H1 (cell line): Measurements from ENCODE around the gene DRC7. TPM values are rescaled to one million over a fixed set of nuclear protein-coding genes. Genes with fewer than 3 reads are reported as not detected.
"Not testable (repeated sequence)": the region's sequence is repeated elsewhere in the genome, so short reads cannot be mapped to it uniquely, and the experiment has no call there.

Experiments used
- CTCF ChIA-PET: fragments of 300-600 bp; sonication (Branson Sonifier 250); formaldehyde crosslinking; loops from one replicate; lab custom pipeline; 2021; ENCODE audit not compliant: partially characterized antibody; lab: Charles Lee
- POLR2A ChIA-PET: fragments of 300-600 bp; sonication (Branson Sonifier 250); formaldehyde crosslinking; loops from one replicate; lab custom pipeline; 2021; ENCODE audit warnings: inconsistent platforms; ENCODE audit not compliant: partially characterized antibody; lab: Charles Lee
- DNase-seq, 2 experiments: peaks; one replicate each; pipeline versions ENCODE4 v3.0.0 to v3.0.0-alpha.2; 2010 to 2022; ENCODE audit warnings: low spot score in 2 of 2, low read depth in 1 of 2, mixed read lengths in 1 of 2
- FAIRE-seq: peaks from 2 replicates; lab custom pipeline; 2011; peaks lifted over from hg19 to GRCh38; lab: Jason Lieb, UNC
- H2AFZ ChIP-seq: 2 replicates; pipeline ENCODE4 v1.8.1; 2012; ENCODE audit warnings: low read length, inconsistent platforms
- H2AK5ac ChIP-seq: 2 replicates; pipeline ENCODE4 v1.6.1; 2013; ENCODE audit warnings: low read depth, low read length
- H2BK120ac ChIP-seq: replicated peaks from 2 replicates; pipeline ENCODE3; 2013; ENCODE audit warnings: low read depth, low read length, inconsistent platforms
- H2BK12ac ChIP-seq: 2 replicates; pipeline ENCODE4 v1.6.1; 2013; ENCODE audit warnings: low read depth, low read length
- H2BK15ac ChIP-seq: 2 replicates; pipeline ENCODE4 v1.6.1; 2013; ENCODE audit warnings: low read length
- H2BK20ac ChIP-seq: 2 replicates; pipeline ENCODE4 v1.6.1; 2013; ENCODE audit warnings: low read length
- H2BK5ac ChIP-seq: 2 replicates; pipeline ENCODE4 v1.6.1; 2013; ENCODE audit warnings: low read depth, low read length
- H3K14ac ChIP-seq: 2 replicates; pipeline ENCODE4 v1.6.1; 2013; ENCODE audit warnings: inconsistent platforms; ENCODE audit not compliant: insufficient read length
- H3K18ac ChIP-seq: 2 replicates; pipeline ENCODE4 v1.6.1; 2013; ENCODE audit warnings: low read length; ENCODE audit errors: extremely low read depth
- H3K23ac ChIP-seq: 2 replicates; pipeline ENCODE4 v1.6.1; 2013; ENCODE audit warnings: inconsistent platforms; ENCODE audit not compliant: insufficient read length
- H3K23me2 ChIP-seq: 2 replicates; pipeline ENCODE4 v1.6.1; 2013; ENCODE audit warnings: low read depth, low read length
- H3K27ac ChIP-seq: 2 replicates; pipeline ENCODE4 v1.6.1; 2011; ENCODE audit warnings: low read depth, low read length, inconsistent platforms
- H3K27me3 ChIP-seq, 4 experiments: replicated peaks in 1 of 4; 1 replicate in 1 of 4; 2 replicates in 3 of 4; pipeline versions ENCODE4 v1.6.1 to v1.8.1; 2011 to 2013; ENCODE audit warnings: low read length in 3 of 4, mild to moderate bottlenecking in 3 of 4, inconsistent platforms in 2 of 4, mixed read lengths in 2 of 4, moderate library complexity in 1 of 4; ENCODE audit not compliant: control insufficient read depth in 3 of 4, insufficient read depth in 3 of 4; ENCODE audit errors: extremely low read depth in 1 of 4
- H3K36me3 ChIP-seq, 4 experiments: 2 replicates each; pipeline versions ENCODE4 v1.6.1 to v1.8.1; 2011 to 2013; ENCODE audit warnings: mild to moderate bottlenecking in 4 of 4, low read length in 3 of 4, moderate library complexity in 2 of 4, control low read depth in 1 of 4, inconsistent platforms in 1 of 4; ENCODE audit not compliant: insufficient read depth in 4 of 4, control insufficient read depth in 2 of 4
- H3K4ac ChIP-seq: replicated peaks from 2 replicates; pipeline ENCODE3; 2013; ENCODE audit warnings: low read length, low read depth, mixed read lengths, inconsistent platforms; ENCODE audit not compliant: insufficient read length
- H3K4me1 ChIP-seq, 4 experiments: replicated peaks in 1 of 4; 1 replicate in 1 of 4; 2 replicates in 3 of 4; pipeline versions ENCODE4 v1.6.1 to v1.8.1; 2011 to 2013; ENCODE audit warnings: low read length in 3 of 4, inconsistent platforms in 2 of 4, mixed read lengths in 1 of 4; ENCODE audit not compliant: insufficient read depth in 4 of 4, control insufficient read depth in 3 of 4
- H3K4me2 ChIP-seq, 2 experiments: 2 replicates each; pipeline versions ENCODE4 v1.6.1 to v1.8.1; 2011 to 2013; ENCODE audit warnings: low read depth in 2 of 2, low read length in 2 of 2, control low read depth in 1 of 2, inconsistent platforms in 1 of 2, mild to moderate bottlenecking in 1 of 2; ENCODE audit not compliant: insufficient read depth in 1 of 2
- H3K4me3 ChIP-seq, 4 experiments: fragments of 200-600, 300-600 bp in 1 of 4; sonication (generic), shearing (Covaris generic), sonication (Bioruptor Twin) in 1 of 4; 2 replicates each; pipeline versions ENCODE4 v1.5.1 to v1.8.1; 2011 to 2016; ENCODE audit warnings: low read length in 4 of 4, low read depth in 3 of 4, control low read depth in 2 of 4, inconsistent platforms in 2 of 4, mild to moderate bottlenecking in 2 of 4, mixed read lengths in 1 of 4, moderate library complexity in 1 of 4; ENCODE audit not compliant: insufficient read depth in 2 of 4; ENCODE audit errors: extremely low read depth in 1 of 4
- H3K56ac ChIP-seq: replicated peaks from 2 replicates; pipeline ENCODE3; 2013; ENCODE audit warnings: low read depth, mild to moderate bottlenecking, mixed read lengths, low read length, inconsistent platforms; ENCODE audit not compliant: insufficient read length
- H3K79me1 ChIP-seq: 2 replicates; pipeline ENCODE4 v1.6.1; 2013; ENCODE audit warnings: low read depth, low read length, control low read depth
- H3K79me2 ChIP-seq, 2 experiments: 2 replicates each; pipeline versions ENCODE4 v1.6.1 to v1.8.1; 2012 to 2013; ENCODE audit warnings: low read length in 2 of 2, mild to moderate bottlenecking in 2 of 2, inconsistent platforms in 1 of 2; ENCODE audit not compliant: insufficient read depth in 2 of 2, control insufficient read depth in 1 of 2
- H3K9ac ChIP-seq, 4 experiments: replicated peaks in 1 of 4; 1 replicate in 1 of 4; 2 replicates in 3 of 4; pipeline versions ENCODE4 v1.6.1 to v1.8.1; 2011 to 2013; ENCODE audit warnings: low read depth in 3 of 4, low read length in 3 of 4, control low read depth in 2 of 4, mild to moderate bottlenecking in 2 of 4, moderate library complexity in 2 of 4, inconsistent platforms in 1 of 4; ENCODE audit errors: extremely low read depth in 1 of 4
- H3K9me3 ChIP-seq, 2 experiments: 2 replicates each; pipeline versions ENCODE4 v1.6.1 to v1.8.1; 2012 to 2013; ENCODE audit warnings: mild to moderate bottlenecking in 2 of 2, moderate library complexity in 2 of 2, control low read depth in 1 of 2, inconsistent platforms in 1 of 2, low read depth in 1 of 2, low read length in 1 of 2, mixed read lengths in 1 of 2; ENCODE audit not compliant: insufficient read depth in 2 of 2
- H4K20me1 ChIP-seq, 2 experiments: replicated peaks in 1 of 2; 2 replicates each; pipeline versions ENCODE3 to v1.8.1; 2011 to 2013; ENCODE audit warnings: inconsistent platforms in 2 of 2, low read length in 2 of 2, mild to moderate bottlenecking in 1 of 2; ENCODE audit not compliant: insufficient read depth in 2 of 2, control insufficient read depth in 1 of 2
- H4K5ac ChIP-seq: 2 replicates; pipeline ENCODE4 v1.6.1; 2013; ENCODE audit warnings: low read length, low read depth, mixed read lengths, inconsistent platforms; ENCODE audit not compliant: insufficient read length
- H4K8ac ChIP-seq: 2 replicates; pipeline ENCODE4 v1.8.0; 2013; ENCODE audit warnings: mild to moderate bottlenecking, moderate library complexity, low read length, inconsistent platforms; ENCODE audit not compliant: insufficient read depth; ENCODE audit errors: extremely low read depth
- H4K91ac ChIP-seq: replicated peaks from 2 replicates; pipeline ENCODE3; 2013; ENCODE audit warnings: low read length, mixed read lengths, inconsistent platforms; ENCODE audit not compliant: insufficient read length
- HDAC2 ChIP-seq, 2 experiments: fragments of 300-600 bp in 1 of 2; sonication (generic) in 1 of 2; IDR thresholded peaks; 2 replicates each; pipeline ENCODE4 v1.6.1; 2011 to 2012; ENCODE audit warnings: low read depth in 2 of 2, low read length in 2 of 2, mild to moderate bottlenecking in 2 of 2, moderate library complexity in 2 of 2, borderline replicate concordance in 1 of 2, inconsistent platforms in 1 of 2
- SP1 ChIP-seq: IDR thresholded peaks from 2 replicates; pipeline ENCODE4 v1.6.1; 2011; ENCODE audit warnings: low read depth, low read length
- SRF ChIP-seq: IDR thresholded peaks from 2 replicates; pipeline ENCODE4 v1.6.1; 2011; ENCODE audit warnings: mild to moderate bottlenecking, low read depth, low read length, moderate library complexity
- TBP ChIP-seq: IDR thresholded peaks from 2 replicates; pipeline ENCODE4 v1.6.1; 2011; ENCODE audit warnings: low read depth, low read length, improper control_type of control experiment
- WGBS, 2 experiments: shearing (Covaris generic) in 1 of 2; methylation state at CpG; one replicate each; pipeline versions ENCODE4 v1.1.6 to v1.1.7; 2013 to 2015; ENCODE audit warnings: low lambda C conversion rate in 2 of 2, mixed read lengths in 2 of 2, inconsistent platforms in 1 of 2, low coverage in 1 of 2, missing lambda C conversion rate in 1 of 2; ENCODE audit not compliant: insufficient replicate concordance in 2 of 2, insufficient coverage in 1 of 2, insufficient read length in 1 of 2; ENCODE audit errors: extremely low coverage in 1 of 2, missing lambda C conversion rate in 1 of 2; 5-methylcytosine and 5-hydroxymethylcytosine counted together
- polyA plus RNA-seq, 7 experiments: library from polyadenylated mRNA; depleted of rRNA in 3 of 7; stranded (reverse) in 5 of 7; unstranded in 2 of 7; fragments of >200 nt in 5 of 7; fragments of 200-250 nt in 2 of 7; gene quantifications; 1 replicate in 5 of 7; 2 replicates in 1 of 7; 4 replicates in 1 of 7; pipeline versions ENCODE4 v1.2.1 to v1.2.3, GENCODE V29; 2011 to 2013; ENCODE audit warnings: missing spikeins in 2 of 7, mixed read lengths in 2 of 7
- total RNA-seq: library from RNA; stranded (reverse); fragmentation: NEBNext Ultra II Directional; extraction: Animal tissue kit (Norgen Biotek cat#: 25700); gene quantifications from 2 replicates; pipeline ENCODE4 v1.2.1, GENCODE V29; 2021

Gene DRC7
- total and polyA plus RNA-seq, 2 of the 8 experiments (the other 6 are each of a cell fraction or from before 2014, with no cell fraction given), result 0.14 TPM; not detected in 1

DNA sequence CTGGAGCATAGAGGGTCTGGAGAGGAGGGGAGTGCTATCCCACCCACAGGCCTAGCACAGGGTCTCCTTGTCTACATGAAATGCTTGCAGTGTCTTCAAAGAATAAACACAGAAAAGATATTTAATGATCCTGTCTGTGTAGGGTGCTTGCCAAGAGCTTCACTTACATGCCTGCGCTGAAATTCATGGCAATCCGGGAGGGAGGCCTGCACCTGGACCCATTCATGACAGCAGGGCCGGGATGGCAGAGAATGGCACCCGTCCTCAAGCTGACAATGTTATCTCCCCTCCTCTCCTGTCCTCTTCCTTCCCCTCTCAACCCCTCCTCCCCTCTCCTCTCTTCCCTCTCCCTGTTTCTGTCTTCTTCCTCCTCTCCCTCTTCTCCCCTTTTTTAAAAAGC lies 24.4 kb upstream of the DRC7 start (continued):
- no peak for TF ChIP-seq SP1
- TF ChIP-seq SRF, result no peak
- TF ChIP-seq HDAC2 (IDR thresholded peaks at IDR 0.05; ENCODE audit: borderline replicate concordance in 1 of 2, low read depth in 2 of 2, low read length in 2 of 2), result no peak
- no peak for TF ChIP-seq TBP

DNA sequence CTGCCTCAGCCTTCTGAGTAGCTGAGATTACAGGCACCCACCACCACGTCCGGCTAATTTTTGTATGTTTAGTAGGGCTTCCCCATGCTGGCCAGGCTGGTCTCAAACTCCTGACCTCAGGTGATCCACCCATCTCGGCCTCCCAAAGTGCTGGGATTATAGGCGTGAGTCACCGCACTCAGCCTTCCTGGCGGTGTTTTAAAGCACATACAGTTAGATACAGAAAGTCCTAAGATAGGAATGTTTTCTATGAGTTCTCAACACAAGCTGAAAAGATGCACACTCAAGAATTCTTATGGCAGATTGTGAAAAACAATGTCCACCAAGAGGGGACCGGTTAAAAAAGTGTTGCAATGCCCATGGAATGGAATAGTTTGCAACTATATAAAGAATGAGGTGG lies 23.2 kb upstream of the DRC7 start:
- H3K23ac ChIP-seq, H3K14ac ChIP-seq, H3K79me2 ChIP-seq, H3K27me3 ChIP-seq, H2AFZ ChIP-seq, H4K20me1 ChIP-seq, H3K9me3 ChIP-seq, H2BK15ac ChIP-seq, H2BK120ac ChIP-seq, H2AK5ac ChIP-seq, H3K4me3 ChIP-seq, POLR2A ChIA-PET, H3K79me1 ChIP-seq, H3K56ac ChIP-seq, H3K36me3 ChIP-seq, H3K23me2 ChIP-seq, H2BK12ac ChIP-seq, DNase-seq, H3K9ac ChIP-seq, FAIRE-seq, H3K27ac ChIP-seq, H3K4ac ChIP-seq, H4K5ac ChIP-seq, H2BK20ac ChIP-seq, H3K18ac ChIP-seq, H4K91ac ChIP-seq, H3K4me1 ChIP-seq, H4K8ac ChIP-seq, H3K4me2 ChIP-seq, H2BK5ac ChIP-seq: not testable (repeated sequence)
- CTCF ChIA-PET, result interaction anchor here (0.7 to 6.7 kb wide), 10 partner anchors 11 to 158 kb away, joined by 3 to 34 read pairs (median 6); no protein-coding TSS in a partner anchor
- WGBS, 2 experiments, result 93% methylated on average over 7 of the region's 7 CpGs; no CpG with 5 or more reads in 1 of the 2 experiments
